ENCODE measurements around the gene CENPT. TPM values are rescaled to one million over a fixed set of nuclear protein-coding genes. Genes with fewer than 3 reads are reported as not detected.

Gene CENPT
- total RNA-seq, 1 experiment from 2014 or later: 60.9 TPM

DNA sequence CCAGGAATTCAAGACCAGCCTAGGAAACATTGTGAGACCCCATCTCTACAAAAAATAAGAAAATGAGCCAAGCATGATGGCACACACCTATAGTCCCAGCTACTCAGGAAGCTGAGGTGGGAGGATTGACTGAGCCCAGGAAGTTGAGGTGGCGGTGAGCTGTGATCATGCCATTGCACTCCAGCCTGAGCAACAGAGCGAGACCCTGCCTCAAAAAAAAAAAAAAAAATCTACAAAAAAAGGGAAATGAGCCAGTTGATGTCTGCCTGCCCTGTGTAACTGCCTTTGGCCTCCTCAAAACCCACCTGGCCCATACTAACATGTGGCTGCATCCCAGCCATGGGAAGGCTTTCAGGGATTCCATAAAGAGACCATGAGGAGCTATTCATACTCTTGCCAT lies 45.6 kb downstream of the CENPT start:
- no peak overlapping the region for H3K4me3 Mint-ChIP-seq
- no peaks in the 10 kb centered on the region for H4K20me1 ChIP-seq (ENCODE audit: control insufficient read depth, insufficient read depth, insufficient read length)
- no peak overlapping the region for H3K27ac Mint-ChIP-seq

More for the DNA sequence above, 45.6 kb downstream of the CENPT start:
- Histone ChIP-seq H4K5ac (ENCODE audit: insufficient read length, low read depth, low read length) (no peak overlapping the region), H2BK15ac (ENCODE audit: low read depth, low read length) (no peak overlapping the region), H4K91ac (ENCODE audit: insufficient read length, low read depth, low read length) (no peak overlapping the region), H3T11ph (ENCODE audit: low read length) (no peak overlapping the region), H2BK120ac (ENCODE audit: low read depth, low read length, poor library complexity, severe bottlenecking) (no peak overlapping the region), H2AK5ac (ENCODE audit: insufficient read length, low read length) (no peak overlapping the region), H3K27me3 (ENCODE audit: insufficient read depth, low read length) (no peaks in the 10 kb centered on the region), H2BK5ac (ENCODE audit: insufficient read length, low read length) (no peak overlapping the region), H3K79me2 (ENCODE audit: insufficient read depth, low read length) (peaks cover 2% of the 10 kb centered on the region; the same call in 1 of the 2 replicates), H2BK12ac (ENCODE audit: insufficient read length, low read depth, low read length) (no peak overlapping the region), H3K14ac (ENCODE audit: insufficient read depth, low read length) (no peak overlapping the region), H2BK20ac (ENCODE audit: low read depth, low read length, poor library complexity, severe bottlenecking) (no peak overlapping the region), H3K56ac (ENCODE audit: insufficient read length, low read depth, low read length) (no peak overlapping the region), H3K23ac (ENCODE audit: insufficient read length, low read depth, low read length) (no peak overlapping the region), H3K4me2 (ENCODE audit: insufficient read depth, insufficient read length, low read length) (no peak overlapping the region), H3K9ac (ENCODE audit: extremely low read depth, insufficient read length, low read length) (no peak overlapping the region), H3K79me1 (ENCODE audit: insufficient read depth, low read depth, low read length, poor library complexity, severe bottlenecking) (peaks cover 3% of the 10 kb centered on the region), H2AFZ (ENCODE audit: low read length) (no peak overlapping the region), H3K9me3 (ENCODE audit: control insufficient read depth, low read depth, low read length) (no peaks in the 10 kb centered on the region), H3K4me1 (ENCODE audit: insufficient read depth, low read length) (0 out of 2 replicates have a peak, but pooled peaks cover 3% of the 10 kb centered on the region), H3K27ac (ENCODE audit: insufficient read length, low read depth, low read length) (no peak overlapping the region), H3K18ac (ENCODE audit: insufficient read length, low read depth, low read length) (no peak overlapping the region), H3K23me2 (ENCODE audit: insufficient read length, low read depth, low read length, poor library complexity, severe bottlenecking) (peaks cover 4% of the 10 kb centered on the region), H4K8ac (replicated peaks; ENCODE audit: insufficient read length, low read depth, low read length) (no peak overlapping the region), H3K4ac (ENCODE audit: low read depth, low read length) (no peak overlapping the region)
- DNase-seq: no peak
- no peak for TF ChIP-seq CTCF (conservative IDR thresholded peaks at IDR 0.05)
- Mint-ChIP-seq H3K4me1 (peaks cover 10 to 11% of the 10 kb centered on the region in 2 experiments), H3K9me3 (no peaks in the 10 kb centered on the region), H3K27me3 (ENCODE audit: low read depth) (no peaks in the 10 kb centered on the region), H3K36me3 (ENCODE audit: insufficient read depth in 1 of 3, low read depth in 3 of 3) (peaks cover 14 to 64% (median 50%) of the 10 kb centered on the region in 3 experiments)
- WGBS (ENCODE audit: extremely low coverage, insufficient read length, low lambda C conversion rate): no CpG with 5 or more reads among the region's 2 CpGs
